A549 (cell line): ENCODE results near the gene CEBPE.

Source experiments
- JUN ChIP-seq, 2 experiments: fragments of >200 bp; sonication (Bioruptor Twin); formaldehyde crosslinking; IDR thresholded peaks; 2 replicates in 1 of 2; 3 replicates in 1 of 2; pipeline ENCODE4 v1.6.1; 2016 to 2017
- POLR2A ChIP-seq: IDR thresholded peaks from 2 replicates; pipeline ENCODE4 v1.6.1; 2012; ENCODE audit warnings: mild to moderate bottlenecking, low read length
- TF ChIP-seq, protein P1 (sequence below): fragments of >200 bp; sonication (Bioruptor Twin); formaldehyde crosslinking; IDR thresholded peaks from 3 replicates; pipeline ENCODE4 v1.5.1; 2016

DNA sequence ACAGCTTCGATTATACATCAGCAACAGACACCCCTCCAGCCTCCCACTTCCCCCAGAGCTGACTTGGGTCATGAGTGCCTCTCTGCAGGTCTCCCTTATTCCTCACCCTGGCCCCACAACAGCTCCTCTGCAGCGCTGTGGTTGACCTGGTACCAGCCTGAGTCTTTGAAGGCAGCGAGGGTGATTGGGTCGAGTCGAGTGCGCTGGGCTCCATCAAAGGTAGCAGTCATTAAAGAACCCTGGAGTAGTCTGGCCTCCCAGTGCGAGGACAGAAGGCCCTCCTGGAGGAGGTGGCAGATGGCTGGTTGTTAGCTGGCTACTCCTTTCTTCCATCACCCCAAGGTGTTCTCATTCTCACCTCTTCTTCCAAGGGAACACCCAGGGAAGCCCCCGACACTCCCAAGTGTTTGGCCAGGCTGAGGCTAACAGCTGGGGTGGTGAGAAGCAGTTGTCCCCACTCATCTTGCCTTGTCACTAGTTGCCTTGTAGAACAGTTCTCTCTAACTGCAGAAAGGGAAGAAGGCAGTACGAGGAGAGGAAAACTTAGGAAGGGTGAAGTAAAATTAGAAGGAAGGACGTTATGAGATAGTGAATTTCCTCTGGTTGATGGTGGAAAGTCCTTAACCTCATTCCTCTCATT lies 16.9 kb downstream of the CEBPE start:
- TF ChIP-seq POLR2A (no peak), JUN (IDR thresholded peaks at IDR 0.05) (no peak)
- TF ChIP-seq, protein P1, sequence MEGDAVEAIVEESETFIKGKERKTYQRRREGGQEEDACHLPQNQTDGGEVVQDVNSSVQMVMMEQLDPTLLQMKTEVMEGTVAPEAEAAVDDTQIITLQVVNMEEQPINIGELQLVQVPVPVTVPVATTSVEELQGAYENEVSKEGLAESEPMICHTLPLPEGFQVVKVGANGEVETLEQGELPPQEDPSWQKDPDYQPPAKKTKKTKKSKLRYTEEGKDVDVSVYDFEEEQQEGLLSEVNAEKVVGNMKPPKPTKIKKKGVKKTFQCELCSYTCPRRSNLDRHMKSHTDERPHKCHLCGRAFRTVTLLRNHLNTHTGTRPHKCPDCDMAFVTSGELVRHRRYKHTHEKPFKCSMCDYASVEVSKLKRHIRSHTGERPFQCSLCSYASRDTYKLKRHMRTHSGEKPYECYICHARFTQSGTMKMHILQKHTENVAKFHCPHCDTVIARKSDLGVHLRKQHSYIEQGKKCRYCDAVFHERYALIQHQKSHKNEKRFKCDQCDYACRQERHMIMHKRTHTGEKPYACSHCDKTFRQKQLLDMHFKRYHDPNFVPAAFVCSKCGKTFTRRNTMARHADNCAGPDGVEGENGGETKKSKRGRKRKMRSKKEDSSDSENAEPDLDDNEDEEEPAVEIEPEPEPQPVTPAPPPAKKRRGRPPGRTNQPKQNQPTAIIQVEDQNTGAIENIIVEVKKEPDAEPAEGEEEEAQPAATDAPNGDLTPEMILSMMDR, result no peak
